ENCODE results near the gene MEMO1.
"Not testable (repeated sequence)": the region's sequence is repeated elsewhere in the genome, so short reads cannot be mapped to it uniquely, and the experiment has no call there.

Gene MEMO1

DNA sequence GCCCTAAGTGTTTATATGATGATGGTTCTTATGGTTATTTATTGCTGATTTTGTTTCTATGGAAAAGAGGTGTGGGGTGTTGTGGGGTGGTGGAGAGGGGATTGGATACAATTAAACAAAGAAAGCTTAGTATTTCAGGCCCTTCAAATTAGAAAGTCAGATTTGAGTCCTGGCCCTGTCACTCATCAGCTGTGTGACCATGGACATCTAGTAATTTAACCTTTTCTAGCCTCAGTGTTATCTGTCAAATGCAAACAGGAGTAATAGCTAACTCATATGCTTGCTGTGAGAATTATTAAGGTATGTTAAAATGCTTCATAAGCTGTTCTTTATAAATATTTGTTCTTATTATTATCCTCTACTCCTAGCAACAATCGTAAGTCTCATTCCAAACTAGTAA, 2.1 kb upstream of the MEMO1 start:
- H3K27ac ChIP-seq (ENCODE audit: low read length), result no peak overlapping the region
- no peaks in the 10 kb centered on the region for H3K27me3 ChIP-seq (ENCODE audit: control insufficient read depth, insufficient read depth, low read length)
- DNase-seq (ENCODE audit: low read depth, low spot score), result no peak
- no peaks in the 10 kb centered on the region for H3K9me3 ChIP-seq (ENCODE audit: control insufficient read depth, insufficient read depth, low read length)
- H3K4me1 ChIP-seq (ENCODE audit: control insufficient read depth, insufficient read depth, low read length), result no peaks in the 10 kb centered on the region
- no peak overlapping the region for H3K4me3 ChIP-seq (ENCODE audit: low read length)
- no peaks in the 10 kb centered on the region; the same call in 1 of the 2 replicates for H3K36me3 ChIP-seq (ENCODE audit: control insufficient read depth, insufficient read depth, low read length)
- WGBS (ENCODE audit: insufficient coverage, insufficient read length), result no CpG with 5 or more reads among the region's 1 CpG

DNA sequence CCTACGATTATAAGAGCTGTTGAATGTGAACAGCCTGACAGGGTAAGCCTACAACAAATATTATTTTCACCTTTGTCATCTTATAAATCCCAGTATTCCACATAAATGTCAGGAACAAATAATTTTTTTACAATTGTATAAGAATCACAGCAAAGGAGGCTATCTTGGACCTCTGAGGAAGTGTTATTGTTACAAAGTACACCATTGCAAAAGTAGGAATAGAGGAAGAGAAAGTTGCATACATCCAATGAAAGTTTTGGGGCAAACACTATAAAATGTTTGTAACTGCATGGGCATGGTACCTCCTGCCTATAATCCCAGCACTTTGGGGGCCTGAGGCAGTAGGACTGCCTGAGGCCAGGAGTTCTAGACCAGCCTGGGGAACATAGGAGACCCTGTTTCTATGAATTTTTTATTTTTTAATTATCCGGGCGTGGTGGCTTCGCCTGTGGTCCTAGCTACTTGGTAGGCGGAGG, 715 bp upstream of the MEMO1 start:
- H3K27me3 ChIP-seq (ENCODE audit: control insufficient read depth, insufficient read depth, low read length), result no peaks in the 10 kb centered on the region
- H3K36me3 ChIP-seq (ENCODE audit: control insufficient read depth, insufficient read depth, low read length), result no peaks in the 10 kb centered on the region; the same call in 1 of the 2 replicates
- H3K27ac ChIP-seq (ENCODE audit: low read length), result no peak overlapping the region
- WGBS (ENCODE audit: insufficient coverage, insufficient read length), result no CpG with 5 or more reads among the region's 5 CpGs
- no peaks in the 10 kb centered on the region for H3K4me1 ChIP-seq (ENCODE audit: control insufficient read depth, insufficient read depth, low read length)
- H3K9me3 ChIP-seq (ENCODE audit: control insufficient read depth, insufficient read depth, low read length), result no peaks in the 10 kb centered on the region
- H3K4me3 ChIP-seq (ENCODE audit: low read length), result peak overlapping the region; percentile 25; the same call in 1 of the 2 replicates
- DNase-seq (ENCODE audit: low read depth, low spot score), result no peak

DNA sequence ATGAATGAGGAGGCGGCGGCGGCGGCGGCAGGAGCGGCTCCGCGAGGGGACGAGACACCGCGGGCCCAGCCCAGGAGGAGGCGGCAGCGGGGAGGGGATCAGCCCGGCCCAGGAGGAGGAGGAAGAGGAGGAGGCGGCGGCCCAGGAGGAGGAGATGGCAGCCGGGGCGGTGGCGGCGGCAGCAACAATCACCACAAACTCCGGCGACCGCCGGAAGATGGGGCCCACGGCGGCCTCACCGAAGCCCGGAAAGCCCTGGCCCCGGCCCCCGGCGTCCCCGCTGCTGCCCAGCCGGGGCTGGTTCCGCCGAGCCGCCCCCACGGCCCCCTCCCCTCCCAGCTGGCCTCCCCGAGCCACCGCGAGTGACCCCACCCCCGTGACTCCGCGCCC, 533 bp downstream of the MEMO1 start:
- not testable (repeated sequence) for H3K36me3 ChIP-seq (ENCODE audit: control insufficient read depth, insufficient read depth, low read length); H3K27me3 ChIP-seq (ENCODE audit: control insufficient read depth, insufficient read depth, low read length); H3K4me1 ChIP-seq (ENCODE audit: control insufficient read depth, insufficient read depth, low read length); H3K9me3 ChIP-seq (ENCODE audit: control insufficient read depth, insufficient read depth, low read length); DNase-seq (ENCODE audit: low read depth, low spot score); H3K27ac ChIP-seq (ENCODE audit: low read length)
- peak overlapping the region; percentile 81; the same call in 1 of the 2 replicates for H3K4me3 ChIP-seq (ENCODE audit: low read length)
- no CpG with 5 or more reads among the region's 43 CpGs for WGBS (ENCODE audit: insufficient coverage, insufficient read length)

DNA sequence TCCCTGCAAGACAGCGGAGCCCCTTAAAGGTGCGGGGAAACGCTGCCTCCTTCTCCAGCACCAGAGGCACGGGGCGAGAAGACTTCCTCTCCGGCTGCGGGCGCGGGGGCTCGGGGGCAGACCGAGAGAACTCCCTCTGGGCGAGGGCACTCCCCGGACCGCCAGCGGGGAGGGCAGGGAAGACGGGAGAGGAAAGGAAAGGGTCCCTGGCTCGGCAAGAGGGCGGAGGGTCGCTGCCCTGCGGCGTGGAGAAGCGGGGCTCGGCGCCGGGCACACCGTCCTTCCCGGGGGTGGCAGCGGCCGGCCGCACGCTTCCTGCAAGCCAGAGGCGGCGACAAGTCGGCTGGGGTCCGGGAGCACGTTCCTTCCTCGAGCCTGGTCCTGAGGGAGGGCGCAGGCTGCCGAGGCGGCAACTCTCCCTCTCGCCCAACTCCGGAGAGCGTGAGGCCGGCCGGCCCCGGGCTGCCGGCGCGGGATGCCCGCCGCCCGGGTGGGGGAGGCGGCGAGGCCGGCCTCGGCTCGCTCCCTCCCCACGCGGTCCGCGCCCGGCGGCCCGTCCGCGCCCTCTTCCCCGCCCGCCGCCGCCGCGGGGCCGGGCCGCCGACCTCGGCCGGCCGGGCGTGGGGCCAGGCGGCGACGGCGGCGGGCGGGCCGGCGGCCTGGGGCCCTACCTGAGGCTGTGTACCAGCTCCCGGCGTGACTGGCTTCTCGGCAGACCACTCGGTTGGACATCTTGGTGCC, 1.1 kb downstream of the MEMO1 start:
- no CpG with 5 or more reads among the region's 91 CpGs for WGBS (ENCODE audit: insufficient coverage, insufficient read length)
- H3K36me3 ChIP-seq (ENCODE audit: control insufficient read depth, insufficient read depth, low read length), result no peaks in the 10 kb centered on the region; the same call in 1 of the 2 replicates
- no peak for DNase-seq (ENCODE audit: low read depth, low spot score)
- H3K4me3 ChIP-seq (ENCODE audit: low read length), result peak overlapping the region; percentile 81
- H3K27ac ChIP-seq (ENCODE audit: low read length), result no peak overlapping the region
- no peaks in the 10 kb centered on the region for H3K4me1 ChIP-seq (ENCODE audit: control insufficient read depth, insufficient read depth, low read length)
- H3K27me3 ChIP-seq (ENCODE audit: control insufficient read depth, insufficient read depth, low read length), result no peaks in the 10 kb centered on the region
- H3K9me3 ChIP-seq (ENCODE audit: control insufficient read depth, insufficient read depth, low read length), result no peaks in the 10 kb centered on the region

DNA sequence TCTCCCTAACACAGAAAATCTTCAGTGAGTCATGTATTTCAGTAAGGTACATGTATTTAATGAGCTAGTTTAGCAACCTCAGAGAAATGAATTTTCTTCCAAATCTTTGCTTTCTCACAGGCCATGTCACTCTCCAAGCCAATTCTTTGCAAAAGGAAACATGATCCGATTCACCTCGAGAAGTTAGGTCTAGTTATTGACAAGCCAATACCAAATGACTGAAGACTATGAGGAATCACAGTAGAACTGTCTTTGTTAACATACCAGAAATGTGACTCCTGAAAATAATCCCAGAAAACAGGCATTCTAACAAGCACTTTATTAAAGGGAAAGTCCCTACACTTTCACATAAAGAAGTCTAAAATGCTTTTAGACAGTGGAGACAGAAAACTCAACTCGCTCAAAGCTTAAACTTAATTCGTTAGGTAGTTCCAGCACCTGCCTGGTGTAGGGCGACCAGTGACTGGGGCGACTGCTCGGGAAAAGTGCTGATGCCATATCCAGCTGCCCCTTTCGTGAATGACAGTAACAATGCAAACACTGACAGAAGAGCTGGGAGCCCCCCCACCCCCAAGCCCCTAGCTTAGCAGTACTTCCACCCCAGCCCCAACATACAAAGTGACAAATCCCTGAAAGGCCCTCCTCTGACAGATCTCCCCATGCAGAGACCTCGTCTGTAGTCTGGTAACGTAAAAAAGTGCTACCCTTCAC, 1.8 kb downstream of the MEMO1 start:
- Histone ChIP-seq H3K27me3 (ENCODE audit: control insufficient read depth, insufficient read depth, low read length) (no peaks in the 10 kb centered on the region), H3K9me3 (ENCODE audit: control insufficient read depth, insufficient read depth, low read length) (no peaks in the 10 kb centered on the region), H3K27ac (ENCODE audit: low read length) (no peak overlapping the region), H3K4me1 (ENCODE audit: control insufficient read depth, insufficient read depth, low read length) (no peaks in the 10 kb centered on the region), H3K4me3 (ENCODE audit: low read length) (peak overlapping the region; percentile 81), H3K36me3 (ENCODE audit: control insufficient read depth, insufficient read depth, low read length) (no peaks in the 10 kb centered on the region)
- WGBS (ENCODE audit: insufficient coverage, insufficient read length), result no CpG with 5 or more reads among the region's 10 CpGs
- no peak for DNase-seq (ENCODE audit: low read depth, low spot score)

DNA sequence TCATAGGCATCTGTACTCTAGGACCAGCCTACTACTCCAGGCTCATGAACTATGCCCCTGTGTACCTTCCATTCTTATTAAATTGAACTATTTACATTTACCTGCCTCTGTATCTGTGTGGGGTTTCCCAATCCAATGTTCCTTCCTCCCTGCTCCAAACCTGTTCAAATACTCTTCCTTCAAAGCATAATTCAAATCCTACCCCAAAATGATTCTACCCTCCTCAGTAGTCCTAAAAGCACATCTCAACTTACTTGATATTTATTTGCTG, 3.8 kb downstream of the MEMO1 start:
- Histone ChIP-seq H3K36me3 (ENCODE audit: control insufficient read depth, insufficient read depth, low read length) (no peaks in the 10 kb centered on the region), H3K4me1 (ENCODE audit: control insufficient read depth, insufficient read depth, low read length) (no peaks in the 10 kb centered on the region), H3K27ac (ENCODE audit: low read length) (no peak overlapping the region), H3K27me3 (ENCODE audit: control insufficient read depth, insufficient read depth, low read length) (no peaks in the 10 kb centered on the region), H3K9me3 (ENCODE audit: control insufficient read depth, insufficient read depth, low read length) (no peaks in the 10 kb centered on the region), H3K4me3 (ENCODE audit: low read length) (no peak overlapping the region)
- DNase-seq (ENCODE audit: low read depth, low spot score), result no peak

DNA sequence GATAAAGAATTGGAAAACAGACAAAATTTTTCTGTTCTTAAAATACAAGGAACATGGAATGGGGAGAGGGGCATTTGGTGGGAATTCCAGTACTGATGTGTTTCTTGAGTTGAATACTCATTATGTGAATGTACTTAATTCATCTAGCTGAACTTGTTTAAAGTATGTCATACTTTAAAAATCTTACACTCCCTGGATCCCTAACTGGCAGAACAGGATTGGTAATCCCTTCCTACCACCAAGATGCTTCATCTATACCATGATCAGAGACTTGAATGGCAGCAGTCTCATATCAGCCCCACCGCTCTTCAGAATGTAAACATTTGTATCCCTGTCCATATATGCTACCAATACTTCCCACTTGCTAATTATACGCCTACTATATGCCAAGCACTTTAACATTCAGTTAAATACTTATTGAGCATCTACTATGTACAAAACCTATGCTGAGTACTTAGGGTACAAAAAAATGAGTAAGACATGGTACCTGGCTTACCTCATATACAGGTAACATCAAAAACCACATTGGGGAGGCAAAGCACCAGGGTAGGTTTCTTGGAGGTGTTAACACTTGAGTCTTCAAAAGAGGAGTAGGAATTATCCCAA, 5.3 kb downstream of the MEMO1 start:
- no peak for DNase-seq (ENCODE audit: low read depth, low spot score)
- no peaks in the 10 kb centered on the region for H3K4me1 ChIP-seq (ENCODE audit: control insufficient read depth, insufficient read depth, low read length)
- no peaks in the 10 kb centered on the region for H3K27me3 ChIP-seq (ENCODE audit: control insufficient read depth, insufficient read depth, low read length)
- no peaks in the 10 kb centered on the region for H3K9me3 ChIP-seq (ENCODE audit: control insufficient read depth, insufficient read depth, low read length)
- no peak overlapping the region for H3K4me3 ChIP-seq (ENCODE audit: low read length)
- no peaks in the 10 kb centered on the region for H3K36me3 ChIP-seq (ENCODE audit: control insufficient read depth, insufficient read depth, low read length)
- no peak overlapping the region for H3K27ac ChIP-seq (ENCODE audit: low read length)
- no CpG with 5 or more reads among the region's 2 CpGs for WGBS (ENCODE audit: insufficient coverage, insufficient read length)

DNA sequence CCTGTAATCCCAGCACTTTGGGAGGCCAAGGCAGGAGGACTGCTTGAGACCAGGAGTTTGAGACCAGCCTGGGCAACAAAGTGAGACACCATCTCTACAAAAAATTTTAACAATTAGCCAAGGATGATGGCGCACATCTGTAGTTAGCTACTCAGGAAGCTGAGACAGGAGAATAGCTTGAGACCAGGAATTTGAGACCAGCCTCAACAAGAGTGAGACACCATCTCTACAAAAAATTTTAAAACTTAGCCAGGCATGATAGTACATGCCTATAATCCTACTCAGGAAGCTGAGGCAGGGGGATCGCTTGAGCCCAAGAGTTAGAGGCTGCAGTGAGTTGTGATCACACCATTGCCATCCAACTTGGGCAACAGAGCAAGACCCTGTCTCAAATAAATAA, 7.0 kb downstream of the MEMO1 start:
- Histone ChIP-seq H3K9me3 (ENCODE audit: control insufficient read depth, insufficient read depth, low read length) (no peaks in the 10 kb centered on the region), H3K4me1 (ENCODE audit: control insufficient read depth, insufficient read depth, low read length) (no peaks in the 10 kb centered on the region), H3K4me3 (ENCODE audit: low read length) (no peak overlapping the region), H3K27ac (ENCODE audit: low read length) (no peak overlapping the region), H3K27me3 (ENCODE audit: control insufficient read depth, insufficient read depth, low read length) (no peaks in the 10 kb centered on the region), H3K36me3 (ENCODE audit: control insufficient read depth, insufficient read depth, low read length) (no peaks in the 10 kb centered on the region)
- DNase-seq (ENCODE audit: low read depth, low spot score), result no peak
- WGBS (ENCODE audit: insufficient coverage, insufficient read length), result no CpG with 5 or more reads among the region's 2 CpGs

DNA sequence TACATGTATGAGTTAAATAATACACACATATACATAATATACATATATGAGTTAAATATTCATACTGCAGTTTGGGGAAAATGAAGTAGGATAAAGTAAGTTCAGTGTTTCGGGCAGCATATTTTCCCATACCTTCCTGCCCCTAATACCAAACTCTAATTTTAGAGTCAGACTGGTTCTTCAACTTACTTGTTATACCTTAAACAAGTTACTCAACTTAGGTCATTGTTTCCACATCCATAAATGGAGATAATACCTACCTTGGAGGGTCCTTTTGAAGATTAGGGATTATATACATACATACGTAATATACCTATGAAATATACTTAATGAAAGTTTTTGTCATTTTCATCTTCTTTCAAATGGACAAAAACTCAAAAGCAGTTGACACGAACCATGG, 8.4 kb downstream of the MEMO1 start:
- Histone ChIP-seq H3K36me3 (ENCODE audit: control insufficient read depth, insufficient read depth, low read length) (no peaks in the 10 kb centered on the region), H3K4me3 (ENCODE audit: low read length) (no peak overlapping the region), H3K27ac (ENCODE audit: low read length) (no peak overlapping the region), H3K27me3 (ENCODE audit: control insufficient read depth, insufficient read depth, low read length) (no peaks in the 10 kb centered on the region), H3K4me1 (ENCODE audit: control insufficient read depth, insufficient read depth, low read length) (no peaks in the 10 kb centered on the region), H3K9me3 (ENCODE audit: control insufficient read depth, insufficient read depth, low read length) (no peaks in the 10 kb centered on the region)
- DNase-seq (ENCODE audit: low read depth, low spot score), result no peak
- WGBS (ENCODE audit: insufficient coverage, insufficient read length), result no CpG with 5 or more reads among the region's 3 CpGs

DNA sequence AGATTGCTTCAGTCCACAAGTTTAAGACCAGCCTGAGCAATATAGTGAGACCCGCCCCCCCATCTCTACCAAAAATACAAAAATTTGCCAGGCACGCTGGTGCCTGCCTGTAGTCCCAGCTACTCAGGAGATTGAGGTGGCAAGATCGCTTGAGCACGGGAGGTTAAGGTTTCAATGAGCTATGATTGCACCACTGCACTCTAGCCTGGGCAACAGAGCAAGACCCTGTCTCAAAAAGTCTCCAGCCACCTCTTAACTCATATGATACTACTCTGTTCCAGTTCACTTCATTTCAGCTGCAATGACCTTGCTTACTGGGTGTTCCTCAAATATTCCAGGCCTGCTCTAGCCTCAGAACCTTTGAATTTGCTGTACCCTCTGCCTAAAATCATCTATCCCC, 11.4 kb downstream of the MEMO1 start:
- H3K4me1 ChIP-seq (ENCODE audit: control insufficient read depth, insufficient read depth, low read length), result peaks cover 1% of the 10 kb centered on the region; the same call in 1 of the 2 replicates
- whole genome bisulfite sequencing (ENCODE audit: insufficient coverage, insufficient read length), result no CpG with 5 or more reads among the region's 4 CpGs

More for the DNA sequence above, 11.4 kb downstream of the MEMO1 start:
- Histone ChIP-seq H3K27me3 (ENCODE audit: control insufficient read depth, insufficient read depth, low read length) (no peaks in the 10 kb centered on the region), H3K9me3 (ENCODE audit: control insufficient read depth, insufficient read depth, low read length) (no peaks in the 10 kb centered on the region), H3K27ac (ENCODE audit: low read length) (no peak overlapping the region), H3K36me3 (ENCODE audit: control insufficient read depth, insufficient read depth, low read length) (no peaks in the 10 kb centered on the region), H3K4me3 (ENCODE audit: low read length) (no peak overlapping the region)
- DNase-seq (ENCODE audit: low read depth, low spot score), result no peak

Data from iPS DF 6.9 (cell line).